NCI-H2196 (cell line): ENCODE data around the gene RPP40.
"Not testable (repeated sequence)": the region's sequence is repeated elsewhere in the genome, so short reads cannot be mapped to it uniquely, and the experiment has no call there.

Experiments used
- DNase-seq: peaks from one replicate; lab custom pipeline; 2025; ENCODE audit not compliant: unreplicated experiment; lab: John Stamatoyannopoulos, UW

RPP40 gene

GRCh38 chr6:5020142-5020541, 16.3 kb upstream of the RPP40 start:
- DNase-seq: no peak

DNA sequence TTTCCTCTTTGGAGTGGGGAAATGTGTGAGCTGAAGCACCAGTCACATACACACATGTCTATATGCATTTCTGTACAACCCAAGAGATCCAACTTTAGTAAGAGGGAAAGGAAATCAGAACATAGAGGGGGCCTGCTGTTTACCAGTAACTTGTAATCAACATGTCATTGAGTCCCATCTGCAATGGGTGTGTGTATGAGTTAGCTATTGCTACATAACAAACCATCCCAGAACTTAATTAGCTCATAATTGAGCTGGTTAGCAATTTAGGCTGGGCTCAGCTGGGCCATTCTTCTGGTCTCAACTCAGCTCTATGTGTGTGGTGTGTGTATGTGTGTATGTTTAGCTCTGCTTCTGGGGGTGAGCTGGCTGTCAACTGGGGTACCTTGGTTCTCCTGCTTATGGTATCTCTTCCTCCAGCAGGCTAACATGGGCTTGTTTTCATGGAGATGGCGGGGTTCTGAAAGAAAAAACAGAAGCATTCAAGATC, 10.3 kb upstream of the RPP40 start:
- DNase-seq: no peak

DNA sequence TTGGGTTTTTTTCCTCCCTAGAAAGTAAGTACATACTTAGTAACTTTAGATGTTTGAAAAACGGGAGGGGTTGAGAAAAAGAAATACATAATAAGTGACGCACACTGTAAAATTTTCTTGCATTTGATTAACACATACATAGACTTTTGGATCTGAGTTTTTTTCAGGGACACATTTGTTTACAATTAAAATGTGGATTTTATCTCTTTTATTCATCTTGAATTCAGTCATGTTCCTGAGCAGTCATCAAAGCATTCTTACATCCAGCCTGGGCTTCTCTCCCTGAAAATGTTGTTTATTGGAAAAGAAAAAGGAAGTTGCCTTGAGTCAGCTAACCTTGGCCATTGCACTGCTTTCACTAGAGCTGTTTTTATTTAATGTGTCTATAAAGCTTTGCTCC, 8.7 kb upstream of the RPP40 start:
- DNase-seq: no peak

DNA sequence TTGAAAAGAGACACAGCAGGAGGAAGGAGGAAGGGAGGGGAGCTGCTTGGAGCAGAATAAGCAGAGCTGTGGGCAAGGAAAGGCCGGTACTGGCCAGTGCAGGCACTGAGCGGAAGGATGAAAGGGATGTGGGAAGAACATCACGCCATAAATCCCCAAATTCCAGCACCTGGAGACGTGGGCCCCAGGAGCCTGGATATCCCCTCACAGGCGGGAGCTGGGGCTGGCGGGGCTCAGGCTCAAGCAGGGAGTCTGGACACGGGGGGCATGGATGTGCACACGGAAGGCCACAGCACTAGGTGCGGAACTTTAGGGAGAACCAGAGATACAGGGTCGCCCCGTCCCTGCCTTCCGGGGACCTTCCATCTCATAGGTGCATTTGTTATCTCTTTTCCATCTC, 7.5 kb upstream of the RPP40 start:
- no peak for DNase-seq

- DNase-seq: no peak
These were observed 3.7 kb upstream of the RPP40 start for GRCh38 chr6:5007531-5007930.

- no peak for DNase-seq
These were observed 2.4 kb upstream of the RPP40 start for GRCh38 chr6:5006222-5006621.

GRCh38 chr6:5005038-5005433, 1.2 kb upstream of the RPP40 start:
- DNase-seq: not testable (repeated sequence)

DNA sequence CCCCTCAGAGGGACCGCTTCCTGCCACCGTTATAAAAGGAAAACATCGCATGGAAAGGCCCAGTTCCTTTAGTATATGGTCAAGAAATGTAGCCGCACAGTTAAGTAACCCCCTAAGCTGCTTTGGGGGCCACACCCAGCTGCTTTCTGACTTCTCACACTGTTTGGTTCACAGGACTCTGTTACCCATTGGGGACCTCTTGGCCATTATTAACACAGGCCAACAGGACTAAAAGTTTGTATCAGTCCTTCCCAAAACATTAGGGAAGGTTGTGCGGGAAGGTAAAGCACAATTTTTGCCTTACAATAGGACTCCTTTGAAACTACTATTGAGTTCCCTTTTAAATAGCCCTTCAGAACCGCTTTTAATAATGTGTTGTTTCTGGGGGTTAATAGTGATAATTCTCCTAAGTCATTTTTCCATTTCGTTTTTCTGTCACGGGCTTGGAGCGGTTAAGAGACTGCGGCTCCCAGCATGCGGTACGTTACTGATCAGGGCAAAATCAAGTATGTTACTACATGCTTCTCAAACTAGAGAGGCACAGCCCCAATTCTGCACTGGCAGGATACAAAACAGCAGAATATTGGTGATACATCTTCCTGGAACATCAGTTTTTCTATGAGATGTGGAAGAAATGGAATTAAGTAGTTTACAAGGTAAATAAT, 668 bp upstream of the RPP40 start:
- no peak for DNase-seq

DNA sequence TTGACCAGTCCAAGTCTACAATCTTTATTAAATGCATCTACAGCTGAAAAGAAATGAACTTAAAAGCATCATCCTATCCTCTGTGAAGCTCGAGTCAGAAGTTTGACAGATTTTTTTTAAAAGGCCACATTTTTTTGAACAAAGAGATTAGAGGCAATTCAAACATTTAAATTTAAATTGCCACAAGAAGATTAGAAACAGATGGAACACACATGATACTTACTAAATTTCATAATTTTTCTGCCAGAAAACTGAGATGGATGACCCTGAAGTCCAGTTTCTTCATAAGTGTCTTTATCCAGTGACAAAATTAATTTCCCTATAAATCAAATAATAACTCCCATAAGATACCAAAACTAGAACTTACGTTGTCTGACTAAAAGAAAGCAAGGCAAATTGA, 4.3 kb downstream of the RPP40 start:
- no peak for DNase-seq

DNA sequence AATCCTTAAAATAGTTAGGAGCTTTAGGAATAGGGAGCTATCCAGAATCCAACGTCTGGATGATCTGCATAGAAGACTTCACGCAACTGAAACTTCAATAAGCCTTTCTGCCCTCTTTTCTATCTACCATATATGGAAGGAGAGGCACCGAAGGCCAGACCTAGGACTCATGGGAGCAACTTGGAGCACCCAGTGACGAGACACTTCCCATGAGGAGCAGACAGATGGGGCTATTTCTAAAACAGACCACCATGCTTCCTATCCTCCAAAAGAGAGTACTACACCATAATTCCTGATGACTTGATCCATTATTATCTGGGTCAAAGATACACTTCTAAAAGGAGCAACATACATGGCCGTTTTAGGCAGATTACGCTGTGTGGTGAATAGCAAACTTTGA, 6.0 kb downstream of the RPP40 start:
- no peak for DNase-seq

GRCh38 chr6:4994741-4995140, 9.1 kb downstream of the RPP40 start:
- DNase-seq: no peak

- no peak for DNase-seq
These were observed 16.4 kb downstream of the RPP40 start for GRCh38 chr6:4987432-4987831.

GRCh38 chr6:4986999-4987398, 16.8 kb downstream of the RPP40 start:
- DNase-seq: no peak

DNA sequence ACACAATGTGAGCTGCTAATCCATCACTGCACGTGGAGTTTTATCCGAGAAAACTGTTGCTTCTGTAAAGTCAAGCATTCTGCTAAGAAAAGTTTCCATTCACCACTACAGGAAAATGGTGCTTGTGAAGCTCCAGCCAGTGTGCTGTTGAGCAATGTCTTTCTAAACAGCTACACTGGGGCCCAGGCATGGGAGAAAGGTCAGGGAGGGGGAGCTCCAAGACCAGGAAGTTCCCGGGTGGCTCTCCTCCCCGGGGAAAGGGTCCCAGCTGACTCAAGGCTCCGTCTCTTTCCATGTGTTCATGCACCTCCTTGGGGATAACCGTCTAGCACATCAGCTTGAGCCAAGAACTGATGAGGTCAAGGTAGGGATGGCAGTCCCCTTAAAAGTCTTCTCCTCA, 20.5 kb downstream of the RPP40 start:
- no peak for DNase-seq

- no peak for DNase-seq
These were observed 22.1 kb downstream of the RPP40 start for GRCh38 chr6:4981761-4982160.

- no peak for DNase-seq
These were observed 24.4 kb downstream of the RPP40 start for GRCh38 chr6:4979426-4979825.

DNA sequence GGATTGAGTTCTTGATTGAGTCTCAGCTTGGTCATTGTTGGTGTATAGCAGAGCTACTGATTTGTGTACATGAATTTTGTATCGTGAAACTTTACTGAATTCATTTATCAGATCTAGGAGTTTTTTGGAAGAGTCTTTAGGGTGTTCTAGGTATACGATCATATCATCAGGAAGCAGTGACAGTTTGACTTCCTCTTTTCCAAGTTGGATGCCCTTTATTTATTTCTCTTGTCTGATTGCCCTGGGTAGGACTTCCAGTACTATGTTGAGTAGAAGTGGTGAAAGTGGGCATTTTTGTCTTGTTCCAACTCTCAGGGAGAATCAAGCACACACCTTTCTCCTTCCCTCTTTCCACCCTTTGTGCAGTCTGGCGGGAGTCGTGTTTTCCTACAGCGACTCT, 26.4 kb downstream of the RPP40 start:
- no peak for DNase-seq

DNA sequence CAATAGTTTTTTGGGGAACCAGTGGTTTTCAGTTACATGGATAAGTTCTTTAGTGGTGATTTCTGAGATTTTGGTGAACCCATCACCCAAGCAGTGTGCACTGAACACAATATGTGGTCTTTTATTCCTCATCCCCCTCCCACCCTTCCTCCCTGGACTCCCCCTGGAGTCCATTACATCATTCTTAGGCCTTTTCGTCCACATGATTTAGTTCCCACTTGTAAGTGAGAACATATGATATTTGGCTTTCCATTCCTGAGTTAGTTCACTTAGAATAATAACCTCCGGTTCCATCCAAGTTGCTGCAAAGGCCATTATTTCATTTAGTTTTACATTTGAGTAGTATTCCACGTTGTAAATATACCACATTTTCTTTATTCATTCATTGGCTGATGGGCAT, 28.3 kb downstream of the RPP40 start:
- no peak for DNase-seq

DNA sequence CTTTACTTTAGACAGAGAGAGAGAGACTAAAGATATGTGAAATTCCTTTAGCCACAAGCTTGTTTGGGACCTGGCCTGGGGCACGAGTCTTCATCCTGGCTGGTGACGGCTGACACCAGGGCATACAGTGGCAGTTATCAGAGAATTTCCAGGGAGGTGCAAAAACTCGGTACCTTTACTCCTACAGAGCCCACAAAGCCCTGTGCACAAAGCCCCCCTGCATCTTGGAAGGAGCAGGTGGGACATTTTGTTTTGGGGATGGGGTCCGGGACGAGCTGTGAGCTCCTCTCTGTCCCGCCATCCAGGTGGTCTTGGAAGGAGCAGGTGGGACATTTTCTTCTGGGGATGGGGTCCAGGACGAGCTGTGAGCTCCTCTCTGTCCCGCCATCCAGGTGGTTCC, 28.9 kb downstream of the RPP40 start:
- DNase-seq: no peak

- peak; percentile 67 for DNase-seq
These were observed 29.7 kb downstream of the RPP40 start for GRCh38 chr6:4973982-4974745.

DNA sequence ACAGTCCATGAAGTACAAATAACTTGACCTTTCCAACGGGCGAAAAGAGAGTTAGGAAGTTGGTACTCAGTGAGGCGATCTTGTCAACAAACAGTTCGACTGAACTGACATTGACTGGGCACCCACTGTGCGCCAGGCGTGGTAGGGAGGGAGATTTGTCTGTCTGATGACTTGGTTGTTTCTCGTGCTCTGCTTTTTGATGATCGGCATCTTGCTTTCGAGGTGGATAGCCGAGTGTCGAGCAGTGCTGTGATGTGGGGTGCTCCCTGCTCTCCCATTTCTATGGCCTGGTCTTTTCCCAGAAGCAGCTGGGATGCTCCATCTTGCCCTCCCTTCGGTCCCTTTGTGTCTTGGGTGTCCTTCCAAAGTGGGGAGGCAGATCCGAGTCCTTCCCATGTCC, 30.4 kb downstream of the RPP40 start:
- no peak for DNase-seq

DNA sequence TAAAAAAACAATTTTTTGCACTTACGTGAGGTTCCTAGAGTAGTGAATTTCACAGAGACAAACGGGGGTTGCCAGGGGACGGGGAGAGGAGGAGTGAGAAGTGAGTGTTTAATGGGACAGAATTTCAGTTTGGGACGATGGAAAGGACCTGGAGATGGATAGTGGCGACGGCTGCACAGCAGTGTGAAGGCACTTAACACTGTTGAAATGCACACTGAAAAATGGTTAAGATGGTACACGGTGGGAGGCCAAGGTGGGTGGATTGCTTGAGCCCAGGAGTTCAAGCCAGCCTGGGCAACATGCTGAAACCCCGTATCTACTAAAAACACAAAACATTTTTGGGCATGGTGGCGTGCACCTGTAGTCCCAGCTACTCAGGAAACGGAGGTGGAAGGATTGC, 31.4 kb downstream of the RPP40 start:
- no peak for DNase-seq

DNA sequence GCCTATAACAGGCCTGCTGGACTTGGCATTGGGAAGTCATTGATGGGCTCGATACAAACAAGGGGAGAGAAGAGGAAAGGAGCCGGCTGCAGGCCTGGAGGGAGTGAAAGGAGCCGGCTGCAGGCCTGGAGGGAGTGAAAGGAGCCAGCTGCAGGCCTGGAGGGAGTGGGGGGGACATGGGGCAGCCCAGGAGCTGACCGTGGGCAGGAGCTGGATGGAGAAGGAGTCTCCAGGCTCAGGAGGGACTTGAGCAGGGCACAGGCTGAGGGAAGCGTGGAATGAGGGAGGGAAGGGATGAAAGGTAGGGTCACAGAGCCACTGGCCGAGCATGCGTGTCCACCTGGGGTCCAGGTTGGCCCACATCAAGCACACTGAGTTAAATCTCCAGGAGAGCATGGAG, 32.0 kb downstream of the RPP40 start:
- no peak for DNase-seq
